ENCODE results near the gene PLET1.

The PLET1 gene

GRCh38 chr11:112229746-112230433, 30.8 kb downstream of the PLET1 start:
- Histone ChIP-seq H3K4me1 (ENCODE audit: control insufficient read depth in 1 of 2, insufficient read depth in 1 of 2, low read depth in 1 of 2, low read length in 1 of 2) (peaks cover 15 to 16% of the 10 kb centered on the region in 2 experiments), H3K4me3 (ENCODE audit: low read depth in 1 of 2, low read length in 1 of 2) (no peak overlapping the region), H3K27ac (no peak overlapping the region), H3K36me3 (peaks cover 54% of the 10 kb centered on the region), H3K27me3 (no peaks in the 10 kb centered on the region), H3K9me3 (no peaks in the 10 kb centered on the region)
- no peak for TF ChIP-seq CTCF (IDR thresholded peaks at IDR 0.05)

GRCh38 chr11:112229159-112229558, 31.5 kb downstream of the PLET1 start:
- no peaks in the 10 kb centered on the region for H3K27me3 ChIP-seq
- H3K4me3 ChIP-seq (ENCODE audit: low read depth in 1 of 2, low read length in 1 of 2): no peak overlapping the region
- no peak for TF ChIP-seq CTCF (IDR thresholded peaks at IDR 0.05)
- no peak overlapping the region for H3K27ac ChIP-seq
- peaks cover 15 to 16% of the 10 kb centered on the region in 2 experiments for H3K4me1 ChIP-seq (ENCODE audit: control insufficient read depth in 1 of 2, insufficient read depth in 1 of 2, low read depth in 1 of 2, low read length in 1 of 2)
- peaks cover 47% of the 10 kb centered on the region for H3K36me3 ChIP-seq
- no peaks in the 10 kb centered on the region for H3K9me3 ChIP-seq

- Histone ChIP-seq H3K27ac (no peak overlapping the region), H3K27me3 (no peaks in the 10 kb centered on the region), H3K36me3 (peaks cover 43% of the 10 kb centered on the region), H3K4me1 (ENCODE audit: control insufficient read depth in 1 of 2, insufficient read depth in 1 of 2, low read depth in 1 of 2, low read length in 1 of 2) (peaks cover 15 to 16% of the 10 kb centered on the region in 2 experiments), H3K9me3 (no peaks in the 10 kb centered on the region), H3K4me3 (ENCODE audit: low read depth in 1 of 2, low read length in 1 of 2) (no peak overlapping the region)
- no peak for TF ChIP-seq CTCF (IDR thresholded peaks at IDR 0.05)
Observed at GRCh38 chr11:112228706-112229105, 32.0 kb downstream of the PLET1 start.

- Histone ChIP-seq H3K36me3 (peaks cover 30% of the 10 kb centered on the region), H3K4me1 (ENCODE audit: control insufficient read depth in 1 of 2, insufficient read depth in 1 of 2, low read depth in 1 of 2, low read length in 1 of 2) (peaks cover 15 to 16% of the 10 kb centered on the region in 2 experiments), H3K9me3 (no peaks in the 10 kb centered on the region), H3K27me3 (no peaks in the 10 kb centered on the region), H3K27ac (no peak overlapping the region), H3K4me3 (ENCODE audit: low read depth in 1 of 2, low read length in 1 of 2) (peak overlapping the region in 1 of 2 experiments; percentile 97)
- no peak for TF ChIP-seq CTCF (IDR thresholded peaks at IDR 0.05)
Observed at GRCh38 chr11:112227471-112227870, 33.2 kb downstream of the PLET1 start.

GRCh38 chr11:112226831-112227401, 33.7 kb downstream of the PLET1 start:
- Histone ChIP-seq H3K9me3 (no peaks in the 10 kb centered on the region), H3K36me3 (peaks cover 30% of the 10 kb centered on the region), H3K4me3 (ENCODE audit: low read depth in 1 of 2, low read length in 1 of 2) (peak overlapping the region; percentile 81 to 97), H3K4me1 (ENCODE audit: control insufficient read depth in 1 of 2, insufficient read depth in 1 of 2, low read depth in 1 of 2, low read length in 1 of 2) (peaks cover 15 to 16% of the 10 kb centered on the region in 2 experiments), H3K27ac (peak overlapping the region; percentile 89), H3K27me3 (no peaks in the 10 kb centered on the region)
- no peak for TF ChIP-seq CTCF (IDR thresholded peaks at IDR 0.05)
